HEK293 (cell line): ENCODE data around the gene SQSTM1.

ENCODE experiments used
- CTCF ChIA-PET: fragments of 350-600 bp; formaldehyde crosslinking; extraction: SDS; loops from one replicate; lab custom pipeline; 2021; ENCODE audit warnings: antibody characterized with exemption; lab: Yijun Ruan, JAX
- POLR2A ChIA-PET: fragments of 300-600 bp; formaldehyde crosslinking; extraction: SDS; loops from one replicate; lab custom pipeline; 2020; ENCODE audit warnings: antibody characterized with exemption, inconsistent platforms; lab: Yijun Ruan, JAX
- H3K27ac ChIP-seq: fragments of 200-500 bp; sonication (Bioruptor generic); 2 replicates; pipeline ENCODE4 v1.5.1; 2014; ENCODE audit warnings: low read depth, low read length, control low read depth, inconsistent platforms; ENCODE audit errors: extremely low read depth
- H3K36me3 ChIP-seq, 2 experiments: fragments of 200-500 bp in 1 of 2; sonication (Bioruptor generic) in 1 of 2; 1 replicate in 1 of 2; 2 replicates in 1 of 2; pipeline ENCODE4 v1.5.1; 2014 to 2017; ENCODE audit warnings: inconsistent platforms in 2 of 2, low read length in 2 of 2; ENCODE audit not compliant: control insufficient read depth in 2 of 2, insufficient read depth in 1 of 2
- H3K4me1 ChIP-seq: fragments of 200-500 bp; sonication (Bioruptor generic); 2 replicates; pipeline ENCODE4 v1.5.1; 2014; ENCODE audit warnings: mild to moderate bottlenecking, low read length, inconsistent platforms; ENCODE audit not compliant: control insufficient read depth, insufficient read depth
- H3K4me3 ChIP-seq: 2 replicates; pipeline ENCODE4 v1.5.1; 2011; ENCODE audit warnings: low read depth, mild to moderate bottlenecking, control low read depth, low read length, moderate library complexity
- H3K9me3 ChIP-seq: fragments of 200-500 bp; sonication (Bioruptor generic); 2 replicates; pipeline ENCODE4 v1.5.1; 2014; ENCODE audit warnings: low read depth, low read length, inconsistent platforms; ENCODE audit not compliant: control insufficient read depth, insufficient read depth
- GFI1B ChIP-seq: fragments of 450-650 bp; formaldehyde crosslinking; IDR thresholded peaks from 2 replicates; pipeline ENCODE4 v1.5.1; 2016; ENCODE audit warnings: missing biosample characterization, missing genetic modification characterization
- HOXD13 ChIP-seq: sonication (generic); formaldehyde crosslinking; IDR thresholded peaks from 2 replicates; pipeline ENCODE4 v1.8.0; 2022; ENCODE audit warnings: missing genetic modification reagents, borderline replicate concordance
- MEIS1 ChIP-seq: sonication (generic); formaldehyde crosslinking; IDR thresholded peaks from 2 replicates; pipeline ENCODE4 v1.8.1; 2022; ENCODE audit warnings: missing genetic modification reagents, mild to moderate bottlenecking, borderline replicate concordance
- ZBTB7A ChIP-seq: fragments of 450-650 bp; formaldehyde crosslinking; IDR thresholded peaks from 2 replicates; pipeline ENCODE4 v1.5.1; 2016; ENCODE audit warnings: low read depth, missing biosample characterization, missing genetic modification characterization
- ZFHX2 ChIP-seq: fragments of 450-650 bp; formaldehyde crosslinking; conservative IDR thresholded peaks from 2 replicates; pipeline ENCODE4 v1.5.1; 2016; ENCODE audit warnings: missing biosample characterization, missing genetic modification characterization
- ZNF10 ChIP-seq: fragments of 450-650 bp; formaldehyde crosslinking; IDR thresholded peaks from 2 replicates; pipeline ENCODE4 v1.5.1; 2017; ENCODE audit warnings: missing biosample characterization, missing genetic modification characterization
- ZNF114 ChIP-seq: fragments of 450-650 bp; formaldehyde crosslinking; IDR thresholded peaks from 2 replicates; pipeline ENCODE4 v1.5.0; 2017; ENCODE audit warnings: missing biosample characterization, missing genetic modification characterization
- ZNF132 ChIP-seq: fragments of 450-650 bp; formaldehyde crosslinking; IDR thresholded peaks from 2 replicates; pipeline ENCODE4 v1.5.1; 2017; ENCODE audit warnings: missing biosample characterization, missing genetic modification characterization, borderline replicate concordance
- ZNF24 ChIP-seq: fragments of 450-650 bp; formaldehyde crosslinking; IDR thresholded peaks from 2 replicates; pipeline ENCODE4 v1.5.1; 2016; ENCODE audit warnings: missing biosample characterization, missing genetic modification characterization
- ZNF26 ChIP-seq: fragments of 450-650 bp; formaldehyde crosslinking; IDR thresholded peaks from 2 replicates; pipeline ENCODE4 v1.5.1; 2016; ENCODE audit warnings: missing biosample characterization, missing genetic modification characterization
- ZNF394 ChIP-seq: fragments of 450-650 bp; formaldehyde crosslinking; IDR thresholded peaks from 2 replicates; pipeline ENCODE4 v1.5.1; 2016; ENCODE audit warnings: missing biosample characterization, missing genetic modification characterization, mild to moderate bottlenecking, moderate library complexity, borderline replicate concordance
- ZNF404 ChIP-seq: fragments of 450-650 bp; formaldehyde crosslinking; IDR thresholded peaks from 2 replicates; pipeline ENCODE4 v1.5.1; 2017; ENCODE audit warnings: missing biosample characterization, missing genetic modification characterization
- ZNF433 ChIP-seq: fragments of 450-650 bp; formaldehyde crosslinking; IDR thresholded peaks from 2 replicates; pipeline ENCODE4 v1.5.1; 2016; ENCODE audit warnings: missing biosample characterization, missing genetic modification characterization, low read depth
- ZNF449 ChIP-seq: fragments of 450-650 bp; formaldehyde crosslinking; IDR thresholded peaks from 2 replicates; pipeline ENCODE4 v1.5.1; 2017; ENCODE audit warnings: missing biosample characterization, mild to moderate bottlenecking, missing genetic modification characterization, moderate library complexity
- ZNF513 ChIP-seq: fragments of 450-650 bp; IDR thresholded peaks from 2 replicates; pipeline ENCODE4 v1.5.1; 2018; ENCODE audit warnings: missing biosample characterization, missing genetic modification characterization
- ZNF555 ChIP-seq: fragments of 450-650 bp; formaldehyde crosslinking; conservative IDR thresholded peaks from 2 replicates; pipeline ENCODE4 v1.5.1; 2017; ENCODE audit warnings: missing biosample characterization, mild to moderate bottlenecking, missing genetic modification characterization, inconsistent platforms
- ZNF560 ChIP-seq: fragments of 450-650 bp; formaldehyde crosslinking; IDR thresholded peaks from 2 replicates; pipeline ENCODE4 v1.5.1; 2017; ENCODE audit warnings: missing biosample characterization, missing genetic modification characterization, borderline replicate concordance
- ZNF571 ChIP-seq: fragments of 450-650 bp; formaldehyde crosslinking; IDR thresholded peaks from 2 replicates; pipeline ENCODE4 v1.5.0; 2017; ENCODE audit warnings: missing biosample characterization, missing genetic modification characterization
- ZNF639 ChIP-seq: fragments of 450-650 bp; formaldehyde crosslinking; IDR thresholded peaks from 2 replicates; pipeline ENCODE4 v1.5.1; 2016; ENCODE audit warnings: missing biosample characterization, missing genetic modification characterization
- ZNF692 ChIP-seq: fragments of 450-650 bp; formaldehyde crosslinking; IDR thresholded peaks from 2 replicates; pipeline ENCODE4 v1.5.1; 2016; ENCODE audit warnings: missing biosample characterization, missing genetic modification characterization
- ZXDB ChIP-seq: fragments of 450-650 bp; formaldehyde crosslinking; IDR thresholded peaks from 2 replicates; pipeline ENCODE4 v1.5.1; 2016; ENCODE audit warnings: missing biosample characterization, missing genetic modification characterization
- TF ChIP-seq, protein P1 (sequence below): fragments of 450-650 bp; formaldehyde crosslinking; IDR thresholded peaks from 2 replicates; pipeline ENCODE4 v1.5.1; 2016; ENCODE audit warnings: missing biosample characterization, missing genetic modification characterization

The SQSTM1 gene

DNA sequence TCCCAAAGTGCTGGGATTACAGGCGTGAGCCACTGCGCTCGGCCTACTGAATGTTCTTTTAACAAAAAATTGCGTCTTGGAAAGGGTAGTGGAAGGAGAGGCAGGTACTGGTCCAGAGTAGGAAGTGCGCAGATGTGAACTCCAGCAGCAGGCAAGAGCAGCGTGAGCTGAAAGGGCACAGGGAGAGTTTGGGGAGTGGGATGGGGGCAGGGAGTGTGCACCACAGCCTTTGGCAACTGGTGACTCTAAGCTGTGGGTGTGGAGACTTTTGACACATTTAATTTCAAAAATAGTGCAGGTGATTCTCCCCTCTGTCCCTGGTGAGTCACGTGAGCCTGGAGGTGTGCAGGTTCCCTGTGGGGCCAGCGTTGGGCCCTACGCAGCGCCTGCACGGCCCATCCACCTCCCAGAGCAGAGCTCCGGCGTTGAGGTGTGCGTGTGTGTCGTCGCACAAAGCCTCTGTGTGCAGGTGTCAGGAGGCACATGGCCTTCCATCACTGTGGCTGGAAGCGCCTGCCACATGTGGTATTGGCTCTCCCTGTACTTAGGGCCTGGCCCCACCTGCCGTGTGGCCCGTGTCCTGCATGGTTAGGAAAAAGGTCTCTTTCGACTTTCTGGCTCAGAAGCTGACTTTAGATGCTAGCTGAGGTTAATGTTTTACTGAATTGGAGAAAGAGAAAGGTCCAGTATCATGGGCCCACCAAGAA lies 11.5 kb downstream of the SQSTM1 start:
- ChIA-PET POLR2A (interaction anchor here (0.8 kb wide), 2 partner anchors 10 to 12 kb away, joined by 3 to 4 read pairs; partner anchors contain the start of gene SQSTM1), CTCF (no interaction called here)
- H3K36me3 ChIP-seq, result peaks cover 32 to 89% of the 10 kb centered on the region in 2 experiments
- no peak overlapping the region for H3K4me3 ChIP-seq
- no peaks in the 10 kb centered on the region for H3K4me1 ChIP-seq
- no peaks in the 10 kb centered on the region for H3K9me3 ChIP-seq
- TF ChIP-seq ZNF114, result no peak
- no peak for TF ChIP-seq ZBTB7A (tag by site-specific recombination)
- TF ChIP-seq ZNF692 (tag by site-specific recombination), result no peak
- no peak for TF ChIP-seq ZNF639
- TF ChIP-seq ZNF404, result no peak
- no peak for TF ChIP-seq ZNF560 (tag by site-specific recombination)
- TF ChIP-seq ZNF394 (tag by site-specific recombination), result no peak
- TF ChIP-seq GFI1B, result no peak
- peak overlapping the region; percentile 37; the same call in 1 of the 2 replicates for H3K27ac ChIP-seq

- Histone ChIP-seq H3K36me3 (peaks cover 30 to 89% of the 10 kb centered on the region in 2 experiments), H3K4me1 (no peaks in the 10 kb centered on the region), H3K9me3 (no peaks in the 10 kb centered on the region), H3K4me3 (no peak overlapping the region), H3K27ac (0 out of 2 replicates have a peak overlapping the region, but pooled peaks have one; percentile 9)
- ChIA-PET POLR2A (interaction anchor here (0.8 kb wide), 2 partner anchors 11 to 13 kb away, joined by 3 to 4 read pairs; partner anchors contain the start of gene SQSTM1), CTCF (interaction anchor here (0.9 kb wide), 1 partner anchor 67 kb away, joined by 3 read pairs; no protein-coding TSS in a partner anchor)
- TF ChIP-seq ZNF555 (no peak), ZNF433 (tag by site-specific recombination) (no peak), ZNF571 (tag by site-specific recombination) (no peak)
Measured at GRCh38 chr5:179833056-179833708, 12.5 kb downstream of the SQSTM1 start.

DNA sequence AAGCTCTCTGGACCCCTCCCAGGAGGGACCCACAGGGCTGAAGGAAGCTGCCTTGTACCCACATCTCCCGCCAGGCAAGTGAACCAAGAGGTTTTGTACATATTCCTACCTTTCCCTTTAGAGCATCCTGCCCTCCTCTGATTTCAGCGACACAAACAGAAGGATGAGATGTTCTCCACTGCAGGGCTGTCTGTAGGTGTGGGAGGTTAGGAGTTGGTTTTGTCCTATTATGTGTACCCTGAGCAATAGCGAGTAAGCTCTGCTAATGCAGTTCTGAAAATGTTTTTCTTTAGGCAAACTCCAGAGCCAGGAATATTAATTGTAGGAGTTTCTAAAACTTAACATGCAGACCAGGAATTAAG lies 13.0 kb downstream of the SQSTM1 start:
- no peak overlapping the region for H3K27ac ChIP-seq
- no peak overlapping the region for H3K4me3 ChIP-seq
- H3K4me1 ChIP-seq, result no peaks in the 10 kb centered on the region
- H3K9me3 ChIP-seq, result no peaks in the 10 kb centered on the region
- ChIA-PET CTCF (interaction anchor here (0.9 kb wide), 1 partner anchor 67 kb away, joined by 3 read pairs; no protein-coding TSS in a partner anchor), POLR2A (no interaction called here)
- peaks cover 25 to 89% of the 10 kb centered on the region in 2 experiments for H3K36me3 ChIP-seq
- no peak for TF ChIP-seq ZNF449 (tag by site-specific recombination)
- TF ChIP-seq HOXD13 (CRISPR knock-in tag), result no peak
- no peak for TF ChIP-seq ZXDB (tag by site-specific recombination)
- TF ChIP-seq ZNF24 (tag by site-specific recombination), result no peak
- TF ChIP-seq ZNF132 (tag by site-specific recombination), result no peak
- no peak for TF ChIP-seq ZFHX2 (tag by site-specific recombination)
- TF ChIP-seq ZNF26 (tag by site-specific recombination), result no peak
- TF ChIP-seq ZNF513, result no peak
- TF ChIP-seq MEIS1 (CRISPR knock-in tag), result no peak
- TF ChIP-seq, protein P1, sequence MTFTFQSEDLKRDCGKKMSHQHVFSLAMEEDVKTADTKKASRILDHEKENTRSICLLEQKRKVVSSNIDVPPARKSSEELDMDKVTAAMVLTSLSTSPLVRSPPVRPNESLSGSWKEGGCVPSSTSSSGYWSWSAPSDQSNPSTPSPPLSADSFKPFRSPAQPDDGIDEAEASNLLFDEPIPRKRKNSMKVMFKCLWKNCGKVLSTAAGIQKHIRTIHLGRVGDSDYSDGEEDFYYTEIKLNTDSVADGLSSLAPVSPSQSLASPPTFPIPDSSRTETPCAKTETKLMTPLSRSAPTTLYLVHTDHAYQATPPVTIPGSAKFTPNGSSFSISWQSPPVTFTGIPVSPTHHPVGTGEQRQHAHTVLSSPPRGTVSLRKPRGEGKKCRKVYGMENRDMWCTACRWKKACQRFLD, result no peak
- TF ChIP-seq ZNF10 (tag by site-specific recombination), result no peak
